CD4-positive, CD25-positive, alpha-beta regulatory T cell (primary cell): ENCODE data around the gene OR5C1. TPM values are rescaled to one million over a fixed set of nuclear protein-coding genes. Genes with fewer than 3 reads are reported as not detected.

Experiments used
- ATAC-seq, 2 donors: fragments of 150-1000 bp; cut with Tn5 transposase; one replicate each; pipeline ENCODE4 v1.10.0; 2021; ENCODE audit warnings: low read depth in 2 of 2, moderate number of reproducible peaks in 2 of 2, moderate library complexity in 1 of 2
- DNase-seq, 3 donors: peaks; one replicate each; pipeline versions ENCODE4 v3.0.0 to v3.0.0-alpha.2; 2012 to 2022; ENCODE audit warnings: mixed read lengths in 1 of 3
- H3K27ac ChIP-seq: one replicate; pipeline ENCODE4 v1.7.0; 2013; ENCODE audit warnings: mild to moderate bottlenecking, low read length; ENCODE audit not compliant: insufficient read depth, poor library complexity, severe bottlenecking
- H3K27me3 ChIP-seq: one replicate; pipeline ENCODE4 v1.7.0; 2013; ENCODE audit warnings: low read length; ENCODE audit not compliant: control insufficient read depth, insufficient read depth
- H3K36me3 ChIP-seq: one replicate; pipeline ENCODE4 v1.7.0; 2013; ENCODE audit warnings: mild to moderate bottlenecking, low read length, moderate library complexity; ENCODE audit not compliant: control insufficient read depth, insufficient read depth
- H3K4me1 ChIP-seq: 2 replicates; pipeline ENCODE4 v1.7.0; 2013; ENCODE audit warnings: mild to moderate bottlenecking, low read length; ENCODE audit not compliant: insufficient read depth, control insufficient read depth, poor library complexity, severe bottlenecking
- H3K4me3 ChIP-seq: one replicate; pipeline ENCODE4 v1.7.0; 2013; ENCODE audit warnings: low read depth, mild to moderate bottlenecking, low read length, moderate library complexity
- H3K9me3 ChIP-seq, 2 experiments: 1 replicate in 1 of 2; 2 replicates in 1 of 2; pipeline ENCODE4 v1.7.0; 2013; ENCODE audit warnings: low read length in 2 of 2, mild to moderate bottlenecking in 1 of 2, moderate library complexity in 1 of 2; ENCODE audit not compliant: control insufficient read depth in 2 of 2
- H3K27ac Mint-ChIP-seq, 3 donors: one replicate each; pipeline ENCODE4 v1.8.0; 2020 to 2022; ENCODE audit warnings: mild to moderate bottlenecking in 3 of 3, mixed read lengths in 3 of 3, moderate library complexity in 2 of 3
- H3K27me3 Mint-ChIP-seq: one replicate; pipeline ENCODE4 v1.8.0; 2022; ENCODE audit warnings: mild to moderate bottlenecking, mixed read lengths
- H3K36me3 Mint-ChIP-seq: one replicate; pipeline ENCODE4 v1.8.0; 2020; ENCODE audit warnings: mixed read lengths
- H3K4me1 Mint-ChIP-seq, 4 donors: one replicate each; pipeline ENCODE4 v1.8.0; 2020 to 2022; ENCODE audit warnings: mixed read lengths in 4 of 4, mild to moderate bottlenecking in 1 of 4
- H3K4me3 Mint-ChIP-seq, 4 donors: one replicate each; pipeline ENCODE4 v1.8.0; 2020 to 2022; ENCODE audit warnings: mild to moderate bottlenecking in 4 of 4, mixed read lengths in 4 of 4, moderate library complexity in 3 of 4
- H3K9me3 Mint-ChIP-seq, 7 donors: one replicate each; pipeline ENCODE4 v1.8.0; 2020 to 2022; ENCODE audit warnings: mixed read lengths in 7 of 7, mild to moderate bottlenecking in 3 of 7, moderate library complexity in 2 of 7
- polyA plus RNA-seq, 4 donors: library from polyadenylated mRNA; unstranded; fragments of 300-500 nt; fragmentation: Illumina TruSeq; gene quantifications; one replicate each; pipeline ENCODE4 v1.2.3, GENCODE V29; 2021
- total RNA-seq: library from RNA; stranded (reverse); gene quantifications from one replicate; pipeline ENCODE4 v1.2.3, GENCODE V29; 2022

OR5C1 gene
- total and polyA plus RNA-seq, 5 donors from 2014 or later, result not detected

GRCh38 chr9:122781671-122782070 lies 7.1 kb upstream of the OR5C1 start:
- ATAC-seq (no peak), DNase-seq (no peak)
- Histone ChIP-seq H3K27ac (no peak overlapping the region), H3K9me3 (no peaks in the 10 kb centered on the region), H3K36me3 (no peaks in the 10 kb centered on the region), H3K27me3 (no peaks in the 10 kb centered on the region), H3K4me3 (no peak overlapping the region), H3K4me1 (no peaks in the 10 kb centered on the region)
- Mint-ChIP-seq H3K9me3 (no peaks in the 10 kb centered on the region), H3K36me3 (no peaks in the 10 kb centered on the region), H3K4me1 (peaks cover 0 to 2% (median 0%) of the 10 kb centered on the region in 4 donors), H3K27me3 (no peaks in the 10 kb centered on the region), H3K4me3 (no peak overlapping the region), H3K27ac (no peak overlapping the region)

GRCh38 chr9:122785269-122785668 lies 3.5 kb upstream of the OR5C1 start:
- H3K36me3 ChIP-seq, result no peaks in the 10 kb centered on the region
- H3K27me3 ChIP-seq, result no peaks in the 10 kb centered on the region
- Mint-ChIP-seq H3K27me3 (no peaks in the 10 kb centered on the region), H3K27ac (no peak overlapping the region), H3K4me1 (peaks cover 0 to 2% (median 0%) of the 10 kb centered on the region in 4 donors), H3K9me3 (no peaks in the 10 kb centered on the region), H3K4me3 (no peak overlapping the region), H3K36me3 (no peaks in the 10 kb centered on the region)
- H3K9me3 ChIP-seq, result no peaks in the 10 kb centered on the region
- DNase-seq (no peak), ATAC-seq (no peak)
- no peak overlapping the region for H3K27ac ChIP-seq
- no peak overlapping the region for H3K4me3 ChIP-seq
- H3K4me1 ChIP-seq, result no peaks in the 10 kb centered on the region

DNA sequence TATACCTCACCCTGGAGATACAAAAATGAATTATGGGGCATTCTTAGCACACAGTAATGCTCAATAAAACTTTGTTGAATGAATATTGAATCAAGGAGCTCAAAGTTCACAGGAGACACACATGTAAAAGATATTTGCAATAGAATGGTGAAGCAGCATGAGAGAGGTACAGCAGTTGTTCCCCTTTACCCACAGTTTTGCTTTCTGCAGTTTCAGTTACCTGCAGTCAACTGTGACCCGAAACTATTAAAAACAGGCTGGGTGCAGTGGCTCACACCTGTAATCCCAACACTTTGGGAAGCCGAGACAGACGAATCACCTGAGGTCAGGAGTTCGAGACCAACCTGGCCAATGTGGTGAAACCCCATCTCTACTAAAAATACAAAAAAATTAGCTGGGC lies 2.4 kb upstream of the OR5C1 start:
- no peaks in the 10 kb centered on the region for H3K36me3 ChIP-seq
- H3K4me3 ChIP-seq, result no peak overlapping the region
- H3K4me3 Mint-ChIP-seq, result no peak overlapping the region
- H3K36me3 Mint-ChIP-seq, result no peaks in the 10 kb centered on the region
- no peak overlapping the region for H3K27ac ChIP-seq
- peaks cover 0 to 2% (median 0%) of the 10 kb centered on the region in 4 donors for H3K4me1 Mint-ChIP-seq
- DNase-seq (no peak), ATAC-seq (no peak)
- H3K27me3 Mint-ChIP-seq, result no peaks in the 10 kb centered on the region
- peak overlapping the region in 1 of 3 donors; percentile 26 for H3K27ac Mint-ChIP-seq
- no peaks in the 10 kb centered on the region for H3K9me3 ChIP-seq
- no peaks in the 10 kb centered on the region for H3K9me3 Mint-ChIP-seq
- H3K4me1 ChIP-seq, result no peaks in the 10 kb centered on the region
- H3K27me3 ChIP-seq, result no peaks in the 10 kb centered on the region

GRCh38 chr9:122789256-122790046 lies 718 bp downstream of the OR5C1 start:
- Mint-ChIP-seq H3K27me3 (no peaks in the 10 kb centered on the region), H3K4me1 (peaks cover 0 to 5% (median 0%) of the 10 kb centered on the region in 4 donors), H3K9me3 (no peaks in the 10 kb centered on the region), H3K36me3 (no peaks in the 10 kb centered on the region), H3K4me3 (no peak overlapping the region), H3K27ac (peak overlapping the region in 1 of 3 donors; percentile 94)
- H3K27ac ChIP-seq, result no peak overlapping the region
- no peak for DNase-seq
- H3K4me3 ChIP-seq, result no peak overlapping the region
- no peaks in the 10 kb centered on the region for H3K9me3 ChIP-seq
- no peak for ATAC-seq
- H3K27me3 ChIP-seq, result no peaks in the 10 kb centered on the region
- no peaks in the 10 kb centered on the region for H3K4me1 ChIP-seq
- no peaks in the 10 kb centered on the region for H3K36me3 ChIP-seq

- no peaks in the 10 kb centered on the region for H3K36me3 Mint-ChIP-seq
- ATAC-seq, result no peak
Measured at GRCh38 chr9:122791872-122792669, 3.3 kb downstream of the OR5C1 start.

DNA sequence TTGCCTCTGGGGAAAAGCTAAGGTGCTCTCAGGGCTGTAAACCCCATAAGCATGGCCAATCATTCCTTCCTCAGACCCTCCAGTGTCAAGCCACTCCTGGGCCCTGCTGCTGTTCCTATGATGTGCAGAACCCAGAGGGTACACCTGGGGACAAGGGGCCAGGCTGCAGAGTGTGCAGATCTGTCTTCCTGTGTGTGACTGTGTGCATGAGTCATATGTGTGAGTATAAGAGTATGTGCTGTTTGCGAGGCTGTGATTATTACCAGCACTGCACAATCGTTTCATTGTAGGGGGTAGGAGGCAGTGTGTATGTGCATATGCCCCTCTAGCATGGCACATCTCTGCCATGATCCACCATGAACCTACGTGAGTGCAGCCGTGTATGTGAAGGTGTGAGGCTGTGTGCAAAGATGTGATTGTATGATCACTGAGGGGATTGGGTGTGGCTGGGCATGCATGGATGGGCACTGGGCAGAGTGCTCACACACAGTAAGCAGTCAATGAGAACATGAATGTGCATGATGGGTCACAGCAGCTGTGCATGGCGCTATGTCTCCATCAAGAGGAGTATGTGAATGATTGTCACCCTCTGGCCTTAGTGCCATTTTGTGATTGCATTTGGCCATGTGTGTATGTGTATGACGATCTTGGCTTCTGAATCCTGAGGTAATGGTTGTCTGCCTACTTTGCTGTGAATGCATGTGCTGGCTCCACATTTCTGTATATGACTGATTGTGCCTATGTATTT lies 8.8 kb downstream of the OR5C1 start:
- H3K4me3 Mint-ChIP-seq, result no peak overlapping the region
- Histone ChIP-seq H3K4me1 (no peaks in the 10 kb centered on the region), H3K27me3 (no peaks in the 10 kb centered on the region), H3K4me3 (no peak overlapping the region), H3K9me3 (no peaks in the 10 kb centered on the region), H3K27ac (no peak overlapping the region), H3K36me3 (no peaks in the 10 kb centered on the region)
- no peaks in the 10 kb centered on the region for H3K9me3 Mint-ChIP-seq
- no peaks in the 10 kb centered on the region for H3K27me3 Mint-ChIP-seq
- no peak for ATAC-seq
- H3K36me3 Mint-ChIP-seq, result peaks cover 14% of the 10 kb centered on the region
- no peak overlapping the region for H3K27ac Mint-ChIP-seq
- H3K4me1 Mint-ChIP-seq, result peaks cover 0 to 3% (median 0%) of the 10 kb centered on the region in 4 donors
- DNase-seq, result no peak

More at GRCh38 chr9:122791872-122792669, 3.3 kb downstream of the OR5C1 start:
- Mint-ChIP-seq H3K27ac (no peak overlapping the region), H3K4me1 (peaks cover 0 to 3% (median 0%) of the 10 kb centered on the region in 4 donors), H3K4me3 (no peak overlapping the region), H3K9me3 (no peaks in the 10 kb centered on the region), H3K27me3 (no peaks in the 10 kb centered on the region)
- Histone ChIP-seq H3K9me3 (no peaks in the 10 kb centered on the region), H3K27ac (no peak overlapping the region), H3K36me3 (no peaks in the 10 kb centered on the region), H3K4me3 (no peak overlapping the region), H3K4me1 (no peaks in the 10 kb centered on the region), H3K27me3 (no peaks in the 10 kb centered on the region)
- no peak for DNase-seq

GRCh38 chr9:122800066-122801060 lies 11.6 kb downstream of the OR5C1 start, which contains the start of gene OR1K1:
TSS of gene OR1K1 (plus strand) at chr9:122800123. CDS start at chr9:122800123, 0 bp downstream.
- no peaks in the 10 kb centered on the region for H3K36me3 ChIP-seq
- ATAC-seq, result no peak
- no peaks in the 10 kb centered on the region for H3K27me3 ChIP-seq
- Mint-ChIP-seq H3K4me3 (no peak within 1 kb of the TSS), H3K27me3 (no peaks in the 10 kb centered on the region), H3K36me3 (peaks cover 24% of the 10 kb centered on the region), H3K9me3 (no peaks in the 10 kb centered on the region), H3K27ac (no peak within 1 kb of the TSS), H3K4me1 (peaks cover 0 to 5% (median 0%) of the 10 kb centered on the region in 4 donors)
- no peak within 1 kb of the TSS for H3K27ac ChIP-seq
- H3K4me3 ChIP-seq, result no peak within 1 kb of the TSS
- H3K9me3 ChIP-seq, result no peaks in the 10 kb centered on the region
- no peaks in the 10 kb centered on the region for H3K4me1 ChIP-seq
- DNase-seq, result no peak
